D721Med (cell line): ENCODE results near the gene SLC26A11.
A peak's percentile ranks its signal among the peaks of the same experiment; 100 is the strongest.
"Not testable (repeated sequence)": the region's sequence is repeated elsewhere in the genome, so short reads cannot be mapped to it uniquely, and the experiment has no call there.

Source experiments
- DNase-seq: peaks from one replicate; pipeline ENCODE4 v3.0.0; 2011; ENCODE audit warnings: low spot score; ENCODE audit not compliant: insufficient read length
- FAIRE-seq: peaks from 2 replicates; lab custom pipeline; 2011; peaks lifted over from hg19 to GRCh38; lab: Jason Lieb, UNC
- CTCF ChIP-seq: IDR thresholded peaks from 2 replicates; pipeline ENCODE4 v1.5.1; 2012; ENCODE audit warnings: mild to moderate bottlenecking, control low read depth; ENCODE audit not compliant: insufficient read depth; ENCODE audit errors: missing control alignments

The SLC26A11 gene

GRCh38 chr17:80195671-80196529 lies 24.3 kb upstream of the SLC26A11 start:
- DNase-seq (no peak), FAIRE-seq (no peak)
- TF ChIP-seq CTCF, result peak; percentile 94

DNA sequence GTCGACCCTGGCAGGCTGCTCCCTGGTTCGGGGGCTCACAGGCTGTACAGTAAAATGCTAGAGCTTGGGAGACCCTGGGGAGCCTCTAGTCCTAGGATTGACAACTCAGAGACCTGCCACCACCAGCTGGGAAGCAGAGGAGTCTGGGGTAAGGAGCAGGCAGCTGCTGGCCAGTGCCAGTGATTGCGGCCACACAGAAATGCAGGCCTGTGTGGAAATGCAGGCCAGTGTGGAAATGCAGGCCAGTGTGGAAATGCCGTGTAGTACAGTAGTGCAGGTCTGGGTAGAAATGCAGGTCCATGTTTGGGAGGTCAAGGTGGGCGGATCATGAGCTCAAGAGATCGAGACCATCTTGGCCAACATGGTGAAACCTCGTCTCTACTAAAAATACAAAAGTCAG lies 23.6 kb upstream of the SLC26A11 start:
- DNase-seq (no peak), FAIRE-seq (no peak)
- TF ChIP-seq CTCF, result no peak

- no peak for TF ChIP-seq CTCF
- FAIRE-seq (no peak), DNase-seq (no peak)
Measured at GRCh38 chr17:80198144-80198661, 22.0 kb upstream of the SLC26A11 start.

DNA sequence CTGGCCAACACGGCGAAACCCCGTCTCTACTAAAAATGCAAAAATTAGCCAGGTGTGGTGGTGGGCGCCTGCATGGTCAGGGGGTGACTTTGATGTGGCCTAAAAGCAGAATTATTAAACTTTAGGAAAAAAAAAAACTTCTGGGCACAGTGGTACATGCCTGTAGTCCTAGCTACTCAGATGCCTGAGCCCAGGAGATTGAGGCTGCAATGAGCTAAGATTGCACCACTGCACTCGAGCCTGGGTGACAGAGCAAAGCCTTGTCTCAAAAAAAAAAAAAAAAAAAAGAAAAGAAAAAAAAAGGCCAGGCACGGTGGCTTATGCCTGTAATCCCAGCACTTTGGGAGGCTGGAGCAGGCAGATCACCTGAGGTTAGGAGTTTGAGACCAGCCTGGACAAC lies 20.9 kb upstream of the SLC26A11 start:
- FAIRE-seq, DNase-seq: not testable (repeated sequence)

GRCh38 chr17:80201446-80201845 lies 18.8 kb upstream of the SLC26A11 start:
- FAIRE-seq, result no peak
- no peak for TF ChIP-seq CTCF
- no peak for DNase-seq

DNA sequence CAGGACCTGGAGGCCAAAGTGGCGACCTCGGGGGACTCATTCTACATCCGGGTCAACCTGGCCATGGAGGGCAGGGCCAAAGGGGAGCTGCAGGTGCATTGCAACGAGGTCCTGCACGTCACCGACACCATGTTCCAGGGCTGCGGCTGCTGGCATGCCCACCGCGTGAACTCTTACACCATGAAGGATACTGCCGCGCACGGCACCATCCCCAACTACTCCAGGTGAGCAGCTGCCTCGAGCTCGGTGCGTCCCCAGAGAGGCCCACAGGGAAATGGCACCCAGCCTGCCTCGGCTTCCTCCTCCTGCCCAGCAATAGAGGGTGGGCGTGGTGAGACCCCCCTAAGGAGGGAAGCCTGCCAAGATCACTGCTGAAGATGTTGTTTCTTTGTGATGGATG lies 18.0 kb upstream of the SLC26A11 start:
- no peak for FAIRE-seq
- DNase-seq, result no peak
- no peak for TF ChIP-seq CTCF

DNA sequence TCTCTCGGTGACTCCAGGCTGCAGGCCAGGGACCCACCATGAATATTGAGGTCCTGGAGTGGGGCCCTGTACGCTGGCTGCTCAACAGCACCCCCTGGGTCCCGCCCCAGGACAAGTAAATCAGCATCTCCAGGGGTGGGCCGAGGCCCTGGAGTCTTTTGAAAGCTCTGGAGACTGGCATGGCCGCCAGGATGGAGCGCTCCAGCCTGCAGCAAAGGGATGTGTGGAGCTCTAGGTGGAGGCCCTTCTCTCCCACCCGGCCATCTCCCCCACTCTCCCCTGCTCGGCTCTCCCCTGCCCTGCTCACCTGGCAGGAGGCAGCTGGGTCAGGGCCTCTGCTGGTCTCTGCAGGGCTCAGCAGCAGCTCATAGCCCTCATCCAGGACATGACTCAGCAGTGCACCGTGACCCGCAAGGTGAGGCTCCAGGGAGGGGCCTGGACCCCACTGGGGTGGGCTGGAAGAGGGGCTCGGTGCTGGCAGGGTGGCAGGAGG lies 16.7 kb upstream of the SLC26A11 start:
- TF ChIP-seq CTCF, result no peak
- FAIRE-seq, result no peak
- no peak for DNase-seq
